WTC11 (cell line): ENCODE data around the gene KLC4. TPM values are rescaled to one million over a fixed set of nuclear protein-coding genes. Genes with fewer than 3 reads are reported as not detected.

ENCODE experiments used
- ATAC-seq: fragments of 200-7000 bp; cut with Tn5 transposase; 2 replicates; pipeline ENCODE4 v1.10.0; 2021; ENCODE audit warnings: mild to moderate bottlenecking, moderate library complexity
- CTCF ChIA-PET: fragments of 300-600 bp; sonication (Branson Sonifier 250); formaldehyde crosslinking; loops from one replicate; lab custom pipeline; 2021; ENCODE audit warnings: antibody characterized with exemption; lab: Charles Lee
- POLR2A ChIA-PET: fragments of 350-600 bp; sonication (Branson Sonifier 250); formaldehyde crosslinking; loops from one replicate; lab custom pipeline; 2021; ENCODE audit warnings: antibody characterized with exemption; lab: Charles Lee
- DNase-seq: peaks from one replicate; pipeline ENCODE4 v3.0.0; 2021; ENCODE audit warnings: low spot score
- H3K27ac Mint-ChIP-seq: 2 replicates; pipeline ENCODE4 v1.8.0; 2021; ENCODE audit warnings: mixed read lengths
- H3K27me3 Mint-ChIP-seq: 2 replicates; pipeline ENCODE4 v1.8.0; 2021; ENCODE audit warnings: low read depth, mild to moderate bottlenecking, moderate library complexity, mixed read lengths
- H3K36me3 Mint-ChIP-seq: 2 replicates; pipeline ENCODE4 v1.8.0; 2021; ENCODE audit warnings: mixed read lengths
- H3K4me1 Mint-ChIP-seq: 2 replicates; pipeline ENCODE4 v1.8.0; 2022; ENCODE audit warnings: mixed read lengths
- H3K4me3 Mint-ChIP-seq: 2 replicates; pipeline ENCODE4 v1.8.0; 2021; ENCODE audit warnings: mild to moderate bottlenecking, moderate library complexity, mixed read lengths
- H3K9me3 Mint-ChIP-seq: 2 replicates; pipeline ENCODE4 v1.8.0; 2021; ENCODE audit warnings: mixed read lengths
- ELF4 ChIP-seq: sonication (generic); formaldehyde crosslinking; IDR thresholded peaks from 2 replicates; pipeline ENCODE4 v1.8.1; 2022; ENCODE audit warnings: low read depth, mild to moderate bottlenecking, moderate library complexity, missing genetic modification reagents
- FOXJ3 ChIP-seq: sonication (generic); formaldehyde crosslinking; IDR thresholded peaks from 2 replicates; pipeline ENCODE4 v1.9.0; 2021; ENCODE audit warnings: missing genetic modification reagents, mild to moderate bottlenecking, borderline replicate concordance
- FOXP1 ChIP-seq: sonication (generic); formaldehyde crosslinking; IDR thresholded peaks from 2 replicates; pipeline ENCODE4 v1.8.0; 2022; ENCODE audit warnings: missing genetic modification reagents, mild to moderate bottlenecking, moderate library complexity, borderline replicate concordance
- JUN ChIP-seq: sonication (generic); formaldehyde crosslinking; IDR thresholded peaks from 2 replicates; pipeline ENCODE4 v1.8.0; 2023; ENCODE audit warnings: mild to moderate bottlenecking, missing genetic modification reagents
- NR1H2 ChIP-seq: sonication (generic); formaldehyde crosslinking; IDR thresholded peaks from 2 replicates; pipeline ENCODE4 v1.9.0; 2021; ENCODE audit warnings: mild to moderate bottlenecking, moderate library complexity, missing genetic modification reagents
- NR3C1 ChIP-seq: sonication (generic); formaldehyde crosslinking; conservative IDR thresholded peaks from 2 replicates; pipeline ENCODE4 v1.8.1; 2023; ENCODE audit warnings: low read depth, mild to moderate bottlenecking, missing genetic modification reagents
- TCF7 ChIP-seq: sonication (generic); formaldehyde crosslinking; IDR thresholded peaks from 2 replicates; pipeline ENCODE4 v1.8.0; 2022; ENCODE audit warnings: mild to moderate bottlenecking, low read depth, missing genetic modification reagents, moderate library complexity
- ZNF121 ChIP-seq: sonication (generic); formaldehyde crosslinking; IDR thresholded peaks from 2 replicates; pipeline ENCODE4 v1.8.0; 2023; ENCODE audit warnings: missing genetic modification reagents
- ZNF138 ChIP-seq: sonication (generic); formaldehyde crosslinking; conservative IDR thresholded peaks from 2 replicates; pipeline ENCODE4 v1.8.1; 2022; ENCODE audit warnings: mild to moderate bottlenecking, moderate library complexity, missing genetic modification reagents
- total RNA-seq: library from RNA; stranded (reverse); gene quantifications from 3 replicates; pipeline ENCODE4 v1.2.3, GENCODE V29; 2021
- TF ChIP-seq, protein P1 (sequence below): fragments of 250-450 bp; sonication (Bioruptor Pico); conservative IDR thresholded peaks from 2 replicates; pipeline ENCODE4 v1.9.0; 2021; ENCODE audit warnings: mild to moderate bottlenecking
- TF ChIP-seq, protein P2 (sequence below): sonication (generic); formaldehyde crosslinking; IDR thresholded peaks from 2 replicates; pipeline ENCODE4 v1.8.0; 2022; ENCODE audit warnings: mild to moderate bottlenecking, missing genetic modification reagents
- TF ChIP-seq, protein P3 (sequence below): sonication (generic); formaldehyde crosslinking; IDR thresholded peaks from 2 replicates; pipeline ENCODE4 v1.8.1; 2022; ENCODE audit warnings: missing genetic modification reagents, borderline replicate concordance
- TF ChIP-seq, protein P4 (sequence below): fragments of 250-450 bp; sonication (Bioruptor Pico); IDR thresholded peaks from 2 replicates; pipeline ENCODE4 v1.8.0; 2021; ENCODE audit warnings: mild to moderate bottlenecking
- TF ChIP-seq, protein P5 (sequence below): sonication (generic); formaldehyde crosslinking; IDR thresholded peaks from 2 replicates; pipeline ENCODE4 v1.8.0; 2023; ENCODE audit warnings: mild to moderate bottlenecking, missing genetic modification reagents

KLC4 gene
- total RNA-seq, 1 experiment from 2014 or later, result 35.7 TPM

DNA sequence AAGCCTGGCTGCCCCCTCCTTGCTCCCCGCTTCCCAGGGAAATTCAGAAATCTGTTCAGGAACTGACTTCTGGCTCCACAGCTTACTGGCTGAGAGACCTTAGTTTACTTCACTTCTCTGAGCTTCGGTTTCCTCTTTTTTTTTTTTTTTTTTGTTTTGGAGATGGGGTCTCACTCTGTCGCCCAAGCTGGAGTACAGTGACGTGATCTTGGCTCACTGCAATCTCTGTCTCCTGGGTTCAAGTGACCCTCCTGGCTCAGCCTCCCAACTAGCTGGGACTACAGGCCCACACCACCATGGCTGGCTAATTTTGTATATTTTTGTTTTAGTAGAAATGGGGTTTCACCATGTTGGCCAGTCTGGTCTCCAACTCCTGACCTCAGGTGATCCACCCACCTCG lies 31.6 kb downstream of the KLC4 start:
- CTCF ChIA-PET, result interaction anchor here (0.6 to 1.8 kb wide), 4 partner anchors 39 to 1003 kb away, joined by 3 to 6 read pairs (median 4); no protein-coding TSS in a partner anchor
- no peak for ATAC-seq
- H3K27me3 Mint-ChIP-seq, result no peaks in the 10 kb centered on the region

DNA sequence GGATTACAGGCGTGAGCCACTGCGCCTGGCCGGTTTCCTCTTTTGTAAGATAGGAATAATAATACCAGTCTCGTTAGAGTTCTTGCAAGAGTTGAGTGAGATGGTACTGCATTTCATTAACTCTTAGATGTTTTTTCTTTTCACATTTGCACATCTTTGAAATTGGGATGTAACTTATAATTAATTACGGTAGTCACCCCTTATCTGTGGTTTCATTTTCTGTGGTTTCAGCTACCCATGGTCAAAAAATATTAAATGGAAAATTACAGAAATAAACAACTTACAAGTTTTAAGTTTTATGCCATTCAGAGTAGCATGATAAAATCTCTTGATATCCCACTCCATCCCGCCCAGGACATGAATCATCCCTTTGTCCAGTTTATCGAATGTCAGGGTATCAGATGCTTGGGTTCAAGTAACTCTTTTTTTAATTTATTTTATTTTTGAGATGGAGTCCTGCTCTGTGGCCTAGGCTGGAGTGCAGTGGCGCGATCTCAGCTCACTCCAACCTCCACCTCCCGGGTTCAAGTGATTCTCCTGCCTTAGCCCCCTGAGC lies 32.1 kb downstream of the KLC4 start:
- ATAC-seq (no peak), DNase-seq (no peak)
- Mint-ChIP-seq H3K4me3 (peak overlapping the region; percentile 63; the same call in 1 of the 2 replicates), H3K36me3 (no peaks in the 10 kb centered on the region), H3K27me3 (no peaks in the 10 kb centered on the region), H3K27ac (peak overlapping the region; percentile 99), H3K4me1 (peaks cover 85% of the 10 kb centered on the region), H3K9me3 (no peaks in the 10 kb centered on the region)
- TF ChIP-seq FOXP1 (CRISPR knock-in tag), result no peak
- POLR2A ChIA-PET, result interaction anchor here (0.7 to 0.8 kb wide), 2 partner anchors 345 to 1032 kb away, joined by 4 to 8 read pairs; partner anchors contain the start of gene TBCC
- CTCF ChIA-PET, result interaction anchor here (1.0 to 1.8 kb wide), 2 partner anchors 38 to 52 kb away, joined by 3 to 6 read pairs; no protein-coding TSS in a partner anchor

More for the DNA sequence above, 31.6 kb downstream of the KLC4 start:
- Mint-ChIP-seq H3K27ac (peak overlapping the region; percentile 99), H3K36me3 (no peaks in the 10 kb centered on the region)
- TF ChIP-seq JUN (CRISPR knock-in tag), result no peak
- TF ChIP-seq ZNF121 (CRISPR knock-in tag), result peak; percentile 74
- TF ChIP-seq, all 79 proteins: peak for 1
- POLR2A ChIA-PET, result interaction anchor here (0.7 to 0.8 kb wide), 2 partner anchors 345 to 1032 kb away, joined by 4 to 8 read pairs; partner anchors contain the start of gene TBCC
- peak overlapping the region; percentile 63 for H3K4me3 Mint-ChIP-seq
- no peaks in the 10 kb centered on the region for H3K9me3 Mint-ChIP-seq
- peaks cover 85% of the 10 kb centered on the region for H3K4me1 Mint-ChIP-seq
- DNase-seq, result no peak

DNA sequence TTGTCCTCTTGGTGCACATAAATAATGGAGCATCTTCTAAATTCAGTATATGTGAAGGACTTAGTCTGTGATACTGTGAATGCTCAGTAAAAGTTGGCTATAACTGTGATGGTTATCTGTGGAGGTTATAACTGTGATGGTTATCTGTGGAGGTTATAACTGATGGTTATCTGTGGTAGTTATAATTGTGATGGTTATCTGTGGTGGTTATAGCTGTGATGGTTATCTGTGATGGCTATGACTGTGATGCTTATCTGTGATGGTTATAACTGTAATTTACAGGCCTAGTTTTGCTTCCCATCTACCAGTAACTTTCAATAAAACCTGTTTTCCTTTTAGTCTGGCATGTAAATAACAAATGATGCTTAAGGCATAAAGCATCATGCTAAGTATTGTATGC lies 33.2 kb downstream of the KLC4 start:
- Mint-ChIP-seq H3K4me1 (peaks cover 86% of the 10 kb centered on the region), H3K36me3 (no peaks in the 10 kb centered on the region), H3K9me3 (no peaks in the 10 kb centered on the region), H3K4me3 (no peak overlapping the region), H3K27ac (peak overlapping the region; percentile 90), H3K27me3 (no peaks in the 10 kb centered on the region)
- ChIA-PET CTCF (interaction anchor here (0.6 to 0.9 kb wide), 3 partner anchors 16 to 1176 kb away, joined by 3 to 5 read pairs (median 3); partner anchors contain the start of gene PTK7), POLR2A (no interaction called here)
- DNase-seq, result no peak
- ATAC-seq, result no peak
- no peak for TF ChIP-seq FOXJ3 (CRISPR knock-in tag)
- TF ChIP-seq ZNF138 (CRISPR knock-in tag), result no peak
- TF ChIP-seq, all 79 proteins: peak for 0

DNA sequence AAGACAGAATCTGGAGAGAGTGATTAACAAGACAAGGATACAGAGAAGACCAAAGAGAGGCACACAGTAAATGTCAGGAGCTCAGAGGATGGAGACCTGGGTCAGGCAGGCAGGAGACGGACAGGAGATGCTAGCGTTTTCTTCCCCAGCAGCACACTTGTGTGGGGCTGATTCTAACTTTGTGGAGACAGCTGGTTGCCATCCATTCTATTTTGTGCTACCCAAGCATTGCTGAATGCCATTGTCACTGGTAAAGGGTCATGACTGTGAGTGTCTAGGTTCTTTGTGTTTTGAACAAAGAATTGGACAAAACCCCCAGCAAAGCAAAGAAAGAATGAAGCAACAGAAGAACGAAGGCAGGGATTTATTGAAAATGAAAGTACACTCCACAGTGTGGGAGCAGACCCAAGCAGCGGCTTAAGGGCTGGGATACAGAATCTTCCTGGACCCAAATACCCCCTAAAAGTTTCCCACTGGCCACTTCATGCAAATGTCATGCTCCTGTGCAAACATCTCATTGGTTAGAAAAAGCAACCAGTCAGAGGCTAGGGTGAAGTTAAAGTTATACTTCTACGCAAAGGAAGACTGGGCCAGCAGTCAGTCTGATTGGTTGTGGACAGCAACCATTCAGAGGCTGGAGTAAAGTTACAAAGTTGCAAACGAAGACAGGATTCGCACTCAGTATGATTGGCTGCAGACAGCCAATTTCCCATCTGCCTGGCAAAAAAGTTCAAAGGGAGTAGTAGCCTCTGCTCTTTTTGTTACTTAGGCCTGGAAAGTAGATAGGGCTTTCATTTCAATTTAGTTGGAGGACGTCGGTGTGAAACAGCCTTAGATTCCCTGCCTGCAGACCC lies 34.2 kb downstream of the KLC4 start:
- H3K4me1 Mint-ChIP-seq, result peaks cover 87% of the 10 kb centered on the region

More for the DNA sequence above, 34.2 kb downstream of the KLC4 start:
- ATAC-seq, result no peak; the same call in 1 of the 2 replicates
- Mint-ChIP-seq H3K4me3 (no peak overlapping the region), H3K9me3 (no peaks in the 10 kb centered on the region), H3K36me3 (no peaks in the 10 kb centered on the region)
- CTCF ChIA-PET, result interaction anchor here (0.9 kb wide), 2 partner anchors 17 to 24 kb away, joined by 3 to 5 read pairs; partner anchors contain the start of gene PTK7
- POLR2A ChIA-PET, result no interaction called here
- no peak for TF ChIP-seq TCF7
- TF ChIP-seq, protein P1, sequence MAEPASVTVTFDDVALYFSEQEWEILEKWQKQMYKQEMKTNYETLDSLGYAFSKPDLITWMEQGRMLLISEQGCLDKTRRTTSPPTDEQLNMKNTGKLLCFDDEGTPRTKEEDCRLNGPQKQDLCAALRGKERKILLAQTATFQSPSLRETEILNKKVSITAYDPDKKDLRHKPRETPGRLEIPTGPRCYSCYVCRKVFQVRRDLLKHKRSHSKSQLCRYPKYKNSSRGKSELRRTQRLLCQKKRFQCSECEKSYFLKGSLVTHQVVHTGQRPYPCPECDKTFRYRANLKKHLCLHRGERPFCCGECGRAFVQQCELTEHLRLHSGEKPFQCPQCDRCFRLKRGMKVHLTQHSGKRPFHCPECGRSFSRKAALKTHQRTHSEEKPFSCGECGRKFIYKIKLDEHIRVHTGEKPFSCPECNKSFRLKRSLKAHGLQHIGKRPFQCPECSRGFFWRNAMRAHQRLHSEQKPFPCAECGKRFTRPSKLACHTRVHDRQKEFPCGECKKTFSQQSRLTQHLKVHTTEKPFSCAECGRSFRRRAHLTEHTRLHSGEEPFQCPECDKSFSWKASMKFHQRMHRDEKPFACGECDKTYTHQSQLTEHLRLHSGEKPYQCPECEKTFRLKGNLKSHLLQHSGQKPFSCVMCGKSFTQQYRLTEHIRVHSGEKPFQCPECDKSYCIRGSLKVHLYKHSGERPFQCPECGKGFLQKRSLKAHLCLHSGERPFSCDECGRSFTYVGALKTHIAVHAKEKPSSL (CRISPR knock-in tag), result no peak
- TF ChIP-seq, protein P2, sequence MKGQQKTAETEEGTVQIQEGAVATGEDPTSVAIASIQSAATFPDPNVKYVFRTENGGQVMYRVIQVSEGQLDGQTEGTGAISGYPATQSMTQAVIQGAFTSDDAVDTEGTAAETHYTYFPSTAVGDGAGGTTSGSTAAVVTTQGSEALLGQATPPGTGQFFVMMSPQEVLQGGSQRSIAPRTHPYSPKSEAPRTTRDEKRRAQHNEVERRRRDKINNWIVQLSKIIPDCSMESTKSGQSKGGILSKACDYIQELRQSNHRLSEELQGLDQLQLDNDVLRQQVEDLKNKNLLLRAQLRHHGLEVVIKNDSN (CRISPR knock-in tag), result no peak
- TF ChIP-seq, protein P3, sequence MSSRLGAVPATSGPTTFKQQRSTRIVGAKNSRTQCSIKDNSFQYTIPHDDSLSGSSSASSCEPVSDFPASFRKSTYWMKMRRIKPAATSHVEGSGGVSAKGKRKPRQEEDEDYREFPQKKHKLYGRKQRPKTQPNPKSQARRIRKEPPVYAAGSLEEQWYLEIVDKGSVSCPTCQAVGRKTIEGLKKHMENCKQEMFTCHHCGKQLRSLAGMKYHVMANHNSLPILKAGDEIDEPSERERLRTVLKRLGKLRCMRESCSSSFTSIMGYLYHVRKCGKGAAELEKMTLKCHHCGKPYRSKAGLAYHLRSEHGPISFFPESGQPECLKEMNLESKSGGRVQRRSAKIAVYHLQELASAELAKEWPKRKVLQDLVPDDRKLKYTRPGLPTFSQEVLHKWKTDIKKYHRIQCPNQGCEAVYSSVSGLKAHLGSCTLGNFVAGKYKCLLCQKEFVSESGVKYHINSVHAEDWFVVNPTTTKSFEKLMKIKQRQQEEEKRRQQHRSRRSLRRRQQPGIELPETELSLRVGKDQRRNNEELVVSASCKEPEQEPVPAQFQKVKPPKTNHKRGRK (CRISPR knock-in tag), result no peak
- no peak for TF ChIP-seq NR3C1 (CRISPR knock-in tag)
- TF ChIP-seq, protein P4, sequence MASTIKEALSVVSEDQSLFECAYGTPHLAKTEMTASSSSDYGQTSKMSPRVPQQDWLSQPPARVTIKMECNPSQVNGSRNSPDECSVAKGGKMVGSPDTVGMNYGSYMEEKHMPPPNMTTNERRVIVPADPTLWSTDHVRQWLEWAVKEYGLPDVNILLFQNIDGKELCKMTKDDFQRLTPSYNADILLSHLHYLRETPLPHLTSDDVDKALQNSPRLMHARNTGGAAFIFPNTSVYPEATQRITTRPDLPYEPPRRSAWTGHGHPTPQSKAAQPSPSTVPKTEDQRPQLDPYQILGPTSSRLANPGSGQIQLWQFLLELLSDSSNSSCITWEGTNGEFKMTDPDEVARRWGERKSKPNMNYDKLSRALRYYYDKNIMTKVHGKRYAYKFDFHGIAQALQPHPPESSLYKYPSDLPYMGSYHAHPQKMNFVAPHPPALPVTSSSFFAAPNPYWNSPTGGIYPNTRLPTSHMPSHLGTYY, result no peak
- TF ChIP-seq, protein P5, sequence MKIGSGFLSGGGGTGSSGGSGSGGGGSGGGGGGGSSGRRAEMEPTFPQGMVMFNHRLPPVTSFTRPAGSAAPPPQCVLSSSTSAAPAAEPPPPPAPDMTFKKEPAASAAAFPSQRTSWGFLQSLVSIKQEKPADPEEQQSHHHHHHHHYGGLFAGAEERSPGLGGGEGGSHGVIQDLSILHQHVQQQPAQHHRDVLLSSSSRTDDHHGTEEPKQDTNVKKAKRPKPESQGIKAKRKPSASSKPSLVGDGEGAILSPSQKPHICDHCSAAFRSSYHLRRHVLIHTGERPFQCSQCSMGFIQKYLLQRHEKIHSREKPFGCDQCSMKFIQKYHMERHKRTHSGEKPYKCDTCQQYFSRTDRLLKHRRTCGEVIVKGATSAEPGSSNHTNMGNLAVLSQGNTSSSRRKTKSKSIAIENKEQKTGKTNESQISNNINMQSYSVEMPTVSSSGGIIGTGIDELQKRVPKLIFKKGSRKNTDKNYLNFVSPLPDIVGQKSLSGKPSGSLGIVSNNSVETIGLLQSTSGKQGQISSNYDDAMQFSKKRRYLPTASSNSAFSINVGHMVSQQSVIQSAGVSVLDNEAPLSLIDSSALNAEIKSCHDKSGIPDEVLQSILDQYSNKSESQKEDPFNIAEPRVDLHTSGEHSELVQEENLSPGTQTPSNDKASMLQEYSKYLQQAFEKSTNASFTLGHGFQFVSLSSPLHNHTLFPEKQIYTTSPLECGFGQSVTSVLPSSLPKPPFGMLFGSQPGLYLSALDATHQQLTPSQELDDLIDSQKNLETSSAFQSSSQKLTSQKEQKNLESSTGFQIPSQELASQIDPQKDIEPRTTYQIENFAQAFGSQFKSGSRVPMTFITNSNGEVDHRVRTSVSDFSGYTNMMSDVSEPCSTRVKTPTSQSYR, result no peak
- no peak for TF ChIP-seq ELF4 (CRISPR knock-in tag)
- TF ChIP-seq NR1H2, result no peak
- TF ChIP-seq FOXJ3 (CRISPR knock-in tag), result no peak
- TF ChIP-seq, all 79 proteins: peak for 0
- Mint-ChIP-seq H3K27me3 (no peaks in the 10 kb centered on the region), H3K27ac (peak overlapping the region; percentile 86)
- DNase-seq, result no peak
